Measurements from ENCODE around the gene SLC49A4. TPM values are rescaled to one million over a fixed set of nuclear protein-coding genes. Genes with fewer than 3 reads are reported as not detected.

SLC49A4 gene
- polyA plus RNA-seq, 1 experiment, result 8.4 TPM

- ChIA-PET POLR2A (no interaction called here), CTCF (interaction anchor here (0.6 kb wide), 1 partner anchor 1448 kb away, joined by 3 read pairs; no protein-coding TSS in a partner anchor)
- Histone ChIP-seq H3K27me3 (ENCODE audit: control insufficient read depth, insufficient read depth, low read length) (peaks cover 1% of the 10 kb centered on the region), H3K4me3 (ENCODE audit: low read depth, low read length) (no peak overlapping the region), H3K36me3 (ENCODE audit: control insufficient read depth, insufficient read depth, low read length) (no peaks in the 10 kb centered on the region)
- no peak for TF ChIP-seq CTCF (IDR thresholded peaks at IDR 0.05; ENCODE audit: insufficient read depth, low read depth, low read length)
- DNase-seq (ENCODE audit: low read depth), result no peak
These were observed 99.1 kb downstream of the SLC49A4 start for GRCh38 chr3:122893754-122894668.

- POLR2A ChIA-PET, result no interaction called here
- Histone ChIP-seq H3K27me3 (ENCODE audit: control insufficient read depth, insufficient read depth, low read length) (peaks cover 5% of the 10 kb centered on the region), H3K4me3 (ENCODE audit: low read depth, low read length) (no peak overlapping the region), H3K36me3 (ENCODE audit: control insufficient read depth, insufficient read depth, low read length) (no peaks in the 10 kb centered on the region)
- CTCF ChIA-PET, result interaction anchor here (1.1 kb wide), 1 partner anchor 13 kb away, joined by 3 read pairs; no protein-coding TSS in a partner anchor
- no peak for TF ChIP-seq CTCF (IDR thresholded peaks at IDR 0.05; ENCODE audit: insufficient read depth, low read depth, low read length)
- DNase-seq (ENCODE audit: low read depth), result no peak
These were observed 103.4 kb downstream of the SLC49A4 start for GRCh38 chr3:122898298-122898697.

DNA sequence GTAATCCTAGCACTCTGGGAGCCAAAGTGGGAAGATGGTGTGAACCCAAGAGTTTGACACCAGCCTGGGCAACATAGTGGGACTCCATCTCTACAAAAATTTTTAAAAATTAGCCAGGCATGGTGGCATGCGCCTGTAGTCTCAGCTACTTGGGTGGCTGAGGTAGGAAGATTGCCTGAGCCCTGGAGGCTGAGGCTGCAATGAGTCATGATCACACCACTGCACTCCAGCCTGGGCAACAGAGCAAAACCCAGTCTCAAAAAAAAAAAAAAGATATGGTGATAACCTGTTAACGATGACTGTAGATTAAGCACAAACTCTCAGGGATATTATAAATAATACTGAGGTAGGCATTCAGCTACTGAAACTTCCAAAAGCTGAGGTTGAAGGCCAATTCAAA, 107.5 kb downstream of the SLC49A4 start:
- ChIA-PET POLR2A (no interaction called here), CTCF (interaction anchor here (0.6 to 1.1 kb wide), 3 partner anchors 10 to 40 kb away, joined by 3 read pairs; no protein-coding TSS in a partner anchor)
- no peak for DNase-seq (ENCODE audit: low read depth)
- H3K36me3 ChIP-seq (ENCODE audit: control insufficient read depth, insufficient read depth, low read length), result no peaks in the 10 kb centered on the region
- no peak for TF ChIP-seq CTCF (IDR thresholded peaks at IDR 0.05; ENCODE audit: insufficient read depth, low read depth, low read length)
- H3K27me3 ChIP-seq (ENCODE audit: control insufficient read depth, insufficient read depth, low read length), result peaks cover 7% of the 10 kb centered on the region
- H3K4me3 ChIP-seq (ENCODE audit: low read depth, low read length), result no peak overlapping the region

- H3K36me3 ChIP-seq (ENCODE audit: control insufficient read depth, insufficient read depth, low read length), result no peaks in the 10 kb centered on the region
- TF ChIP-seq CTCF (IDR thresholded peaks at IDR 0.05; ENCODE audit: insufficient read depth, low read depth, low read length), result no peak
- H3K4me3 ChIP-seq (ENCODE audit: low read depth, low read length), result no peak overlapping the region
- peaks cover 7% of the 10 kb centered on the region for H3K27me3 ChIP-seq (ENCODE audit: control insufficient read depth, insufficient read depth, low read length)
- DNase-seq (ENCODE audit: low read depth), result no peak
- ChIA-PET POLR2A (no interaction called here), CTCF (interaction anchor here (0.6 to 1.1 kb wide), 3 partner anchors 11 to 39 kb away, joined by 3 read pairs; no protein-coding TSS in a partner anchor)
These were observed 108.3 kb downstream of the SLC49A4 start for GRCh38 chr3:122903171-122903570.

GRCh38 chr3:122907471-122907870, 112.6 kb downstream of the SLC49A4 start:
- H3K36me3 ChIP-seq (ENCODE audit: control insufficient read depth, insufficient read depth, low read length), result no peaks in the 10 kb centered on the region
- ChIA-PET POLR2A (no interaction called here), CTCF (no interaction called here)
- H3K27me3 ChIP-seq (ENCODE audit: control insufficient read depth, insufficient read depth, low read length), result peaks cover 10% of the 10 kb centered on the region
- no peak for TF ChIP-seq CTCF (IDR thresholded peaks at IDR 0.05; ENCODE audit: insufficient read depth, low read depth, low read length)
- H3K4me3 ChIP-seq (ENCODE audit: low read depth, low read length), result no peak overlapping the region
- no peak for DNase-seq (ENCODE audit: low read depth)
